Gastroesophageal sphincter (tissue), 4 donors: ENCODE measurements around the gene ARHGEF26. TPM values are rescaled to one million over a fixed set of nuclear protein-coding genes. Genes with fewer than 3 reads are reported as not detected.

ENCODE experiments used
- ATAC-seq: fragments of 150-250 bp; one replicate; pipeline ENCODE4 v1.9.1; 2016; ENCODE audit warnings: mild to moderate bottlenecking, moderate library complexity
- H3K27ac ChIP-seq, 4 donors: fragments of 200-600 bp; sonication (generic) in 3 of 4; 1 replicate in 3 of 4; 2 replicates in 1 of 4; pipeline ENCODE4 v1.5.1; 2016 to 2019
- H3K27me3 ChIP-seq: fragments of 200-600 bp; sonication (generic); one replicate; pipeline ENCODE4 v1.5.1; 2019
- H3K36me3 ChIP-seq, 2 donors: fragments of 200-600 bp; sonication (generic); one replicate each; pipeline ENCODE4 v1.5.1; 2019; ENCODE audit warnings: control low read depth in 1 of 2
- H3K4me1 ChIP-seq, 3 donors: fragments of 200-600 bp; sonication (generic); 1 replicate in 2 of 3; 2 replicates in 1 of 3; pipeline ENCODE4 v1.5.1; 2016 to 2019; ENCODE audit warnings: control low read depth in 2 of 3
- H3K4me3 ChIP-seq, 2 donors: fragments of 200-600 bp; sonication (generic); one replicate each; pipeline ENCODE4 v1.5.1; 2019; ENCODE audit warnings: mild to moderate bottlenecking in 1 of 2, moderate library complexity in 1 of 2
- H3K9me3 ChIP-seq, 3 donors: fragments of 200-600 bp; sonication (generic); one replicate each; pipeline ENCODE4 v1.5.1; 2017 to 2019; ENCODE audit warnings: control low read depth in 2 of 3
- EP300 ChIP-seq: sonication (generic); formaldehyde crosslinking; IDR thresholded peaks from one replicate; pipeline ENCODE4 v1.6.1; 2017; ENCODE audit warnings: antibody characterized with exemption, mild to moderate bottlenecking
- POLR2A ChIP-seq, 2 donors: fragments of 450-650 bp; IDR thresholded peaks; one replicate each; pipeline ENCODE4 v1.6.1; 2017; ENCODE audit warnings: antibody characterized with exemption in 2 of 2, mild to moderate bottlenecking in 2 of 2, moderate library complexity in 1 of 2
- POLR2AphosphoS5 ChIP-seq: sonication (generic); formaldehyde crosslinking; IDR thresholded peaks from one replicate; pipeline ENCODE4 v1.6.1; 2017; ENCODE audit warnings: antibody characterized with exemption
- WGBS, 2 donors: methylation state at CpG; one replicate each; pipeline ENCODE4 v1.1.5; 2018; ENCODE audit warnings: low coverage in 1 of 2; 5-methylcytosine and 5-hydroxymethylcytosine counted together
- total RNA-seq, 4 donors: library from RNA; depleted of rRNA; stranded (reverse); fragments of >200 nt; gene quantifications; one replicate each; pipeline ENCODE4 v1.1.0, GENCODE V29; 2016
- TF ChIP-seq, protein P1 (sequence below), 4 experiments: fragments of 200-600 bp in 2 of 4; fragments of 450-650 bp in 2 of 4; sonication (generic) in 1 of 4; IDR thresholded peaks; one replicate each; pipeline ENCODE4 v1.5.1; 2017 to 2019; ENCODE audit warnings: antibody characterized with exemption in 4 of 4, mild to moderate bottlenecking in 2 of 4, moderate library complexity in 2 of 4

Gene ARHGEF26
- total RNA-seq, 4 donors from 2014 or later, result 79.3 to 154 (median 133) TPM

DNA sequence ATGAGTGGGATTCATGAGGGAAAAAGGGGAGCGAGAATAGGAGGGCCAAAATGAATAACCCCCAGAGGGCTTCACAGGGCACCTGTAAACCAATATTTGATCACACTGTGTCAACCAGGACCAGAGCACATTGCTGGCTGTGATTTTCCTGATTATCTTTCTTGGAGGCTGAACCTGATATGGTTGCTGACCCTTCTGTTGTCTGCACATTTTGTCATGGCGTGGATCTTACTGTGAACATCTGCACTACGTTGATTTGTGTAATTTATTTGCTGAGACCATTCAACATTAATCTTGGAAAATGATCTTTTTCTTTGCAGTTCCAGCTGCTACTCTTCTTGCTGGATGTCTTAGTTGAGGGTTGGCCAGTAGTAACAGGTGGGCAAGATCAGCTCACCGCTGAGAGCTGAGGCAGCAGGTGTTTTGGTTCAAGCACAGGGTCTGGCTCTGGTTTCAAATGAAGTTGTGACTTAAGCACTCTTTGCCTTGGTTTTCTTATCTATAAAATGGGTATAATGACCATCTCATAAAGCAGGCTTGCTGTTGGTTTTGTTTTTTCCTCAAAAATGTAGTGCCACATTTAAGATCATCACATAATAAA, 61.2 kb downstream of the ARHGEF26 start:
- TF ChIP-seq POLR2AphosphoS5, result no peak
- no peak for TF ChIP-seq EP300
- no peak for TF ChIP-seq POLR2A (IDR thresholded peaks at IDR 0.05)
- TF ChIP-seq, protein P1, sequence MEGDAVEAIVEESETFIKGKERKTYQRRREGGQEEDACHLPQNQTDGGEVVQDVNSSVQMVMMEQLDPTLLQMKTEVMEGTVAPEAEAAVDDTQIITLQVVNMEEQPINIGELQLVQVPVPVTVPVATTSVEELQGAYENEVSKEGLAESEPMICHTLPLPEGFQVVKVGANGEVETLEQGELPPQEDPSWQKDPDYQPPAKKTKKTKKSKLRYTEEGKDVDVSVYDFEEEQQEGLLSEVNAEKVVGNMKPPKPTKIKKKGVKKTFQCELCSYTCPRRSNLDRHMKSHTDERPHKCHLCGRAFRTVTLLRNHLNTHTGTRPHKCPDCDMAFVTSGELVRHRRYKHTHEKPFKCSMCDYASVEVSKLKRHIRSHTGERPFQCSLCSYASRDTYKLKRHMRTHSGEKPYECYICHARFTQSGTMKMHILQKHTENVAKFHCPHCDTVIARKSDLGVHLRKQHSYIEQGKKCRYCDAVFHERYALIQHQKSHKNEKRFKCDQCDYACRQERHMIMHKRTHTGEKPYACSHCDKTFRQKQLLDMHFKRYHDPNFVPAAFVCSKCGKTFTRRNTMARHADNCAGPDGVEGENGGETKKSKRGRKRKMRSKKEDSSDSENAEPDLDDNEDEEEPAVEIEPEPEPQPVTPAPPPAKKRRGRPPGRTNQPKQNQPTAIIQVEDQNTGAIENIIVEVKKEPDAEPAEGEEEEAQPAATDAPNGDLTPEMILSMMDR (IDR thresholded peaks at IDR 0.05), result no peak
- H3K4me1 ChIP-seq, result peaks cover 8 to 48% (median 9%) of the 10 kb centered on the region in 3 donors
- H3K36me3 ChIP-seq, result no peaks in the 10 kb centered on the region
- peaks cover 0 to 5% (median 0%) of the 10 kb centered on the region in 3 donors for H3K9me3 ChIP-seq
- H3K4me3 ChIP-seq, result no peak overlapping the region
- 65 to 67% methylated on average over 3 to 4 of the region's 4 CpGs for WGBS, 2 donors
- H3K27ac ChIP-seq, result peak overlapping the region; percentile 84 to 97 (median 90)
- no peak for ATAC-seq
- H3K27me3 ChIP-seq, result no peaks in the 10 kb centered on the region

DNA sequence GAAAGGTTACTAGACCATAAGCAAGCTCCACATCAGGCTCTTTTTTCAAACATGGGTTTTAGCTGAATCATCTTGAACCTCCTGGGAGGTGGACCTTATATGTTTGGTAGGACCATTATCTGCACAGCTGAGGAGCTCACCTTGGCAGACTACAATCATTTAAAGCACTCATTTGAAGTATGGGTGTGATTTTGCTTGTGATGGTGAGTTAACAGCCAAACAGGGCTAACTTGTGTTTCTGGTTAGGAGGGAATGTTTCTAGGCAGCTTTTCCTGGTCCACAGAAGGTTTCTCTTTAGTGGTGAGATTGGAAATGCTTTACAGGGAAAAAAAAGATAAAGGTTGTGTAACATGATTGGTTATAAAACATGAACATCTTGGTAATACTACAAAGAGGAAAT, 61.8 kb downstream of the ARHGEF26 start:
- peaks cover 0 to 5% (median 0%) of the 10 kb centered on the region in 3 donors for H3K9me3 ChIP-seq
- H3K27ac ChIP-seq, result peak overlapping the region; percentile 84 to 97 (median 90)
- no peak overlapping the region for H3K4me3 ChIP-seq
- peaks cover 8 to 42% (median 9%) of the 10 kb centered on the region in 3 donors for H3K4me1 ChIP-seq
- no peaks in the 10 kb centered on the region for H3K27me3 ChIP-seq
- peaks cover 0 to 2% of the 10 kb centered on the region in 2 donors for H3K36me3 ChIP-seq
- TF ChIP-seq EP300, result no peak
- no peak for TF ChIP-seq POLR2AphosphoS5
- no peak for TF ChIP-seq POLR2A (IDR thresholded peaks at IDR 0.05)
- TF ChIP-seq, protein P1 (IDR thresholded peaks at IDR 0.05), result no peak
- ATAC-seq, result no peak

DNA sequence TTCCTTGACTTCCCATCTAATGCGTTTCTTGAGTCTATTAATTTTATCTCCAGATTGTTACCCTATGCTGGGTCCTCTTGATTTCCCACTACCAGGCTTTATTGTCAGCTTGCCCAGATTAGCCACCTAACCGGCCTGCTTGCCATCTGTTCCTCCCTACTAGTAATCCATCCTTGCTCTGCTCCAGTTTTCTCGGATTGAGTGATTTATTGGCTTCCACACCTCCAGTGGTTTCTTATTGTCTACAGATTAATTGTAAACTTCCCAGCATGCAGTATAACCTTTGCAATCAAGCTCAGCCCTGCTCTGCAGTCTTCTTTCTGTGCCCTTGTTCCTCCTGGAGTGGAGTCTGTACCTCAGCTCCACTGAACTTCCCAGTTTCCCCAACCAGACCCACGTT, 63.4 kb downstream of the ARHGEF26 start:
- TF ChIP-seq POLR2A (IDR thresholded peaks at IDR 0.05), result no peak
- no peak for TF ChIP-seq EP300
- no peak for TF ChIP-seq POLR2AphosphoS5
- TF ChIP-seq, protein P1 (IDR thresholded peaks at IDR 0.05), result no peak
- peaks cover 8 to 42% (median 9%) of the 10 kb centered on the region in 3 donors for H3K4me1 ChIP-seq
- peak overlapping the region in 3 of 4 donors; percentile 74 to 86 (median 84) for H3K27ac ChIP-seq
- H3K9me3 ChIP-seq, result peaks cover 0 to 1% (median 0%) of the 10 kb centered on the region in 3 donors
- no peak for ATAC-seq
- peaks cover 0 to 18% of the 10 kb centered on the region in 2 donors for H3K36me3 ChIP-seq
- 93 to 94% methylated on average over 2 to 4 of the region's 4 CpGs for WGBS, 2 donors
- no peak overlapping the region for H3K4me3 ChIP-seq
- no peaks in the 10 kb centered on the region for H3K27me3 ChIP-seq

DNA sequence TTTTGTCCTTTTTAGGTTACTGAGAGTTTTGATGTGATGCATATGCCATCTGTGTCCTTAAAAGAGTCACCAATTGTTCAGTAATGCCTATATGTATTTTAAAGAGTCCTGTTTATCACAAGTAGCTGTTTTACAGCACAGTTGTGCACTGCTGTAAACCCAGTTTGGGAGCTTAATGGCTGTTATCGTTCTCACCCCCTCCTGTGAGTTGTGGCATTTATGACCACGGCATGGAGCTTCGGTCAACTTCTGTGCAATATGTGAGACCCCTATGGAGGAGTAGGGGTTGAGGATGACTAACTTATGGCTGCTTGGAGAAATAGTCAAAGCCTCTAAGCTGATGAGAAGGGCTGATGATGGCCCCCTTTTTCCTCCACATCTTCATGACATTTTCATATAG, 67.2 kb downstream of the ARHGEF26 start:
- Histone ChIP-seq H3K27ac (no peak overlapping the region), H3K4me3 (no peak overlapping the region), H3K4me1 (peaks cover 0 to 15% (median 3%) of the 10 kb centered on the region in 3 donors), H3K9me3 (no peaks in the 10 kb centered on the region), H3K27me3 (no peaks in the 10 kb centered on the region), H3K36me3 (peaks cover 0 to 36% of the 10 kb centered on the region in 2 donors)
- no peak for TF ChIP-seq POLR2AphosphoS5
- TF ChIP-seq POLR2A (IDR thresholded peaks at IDR 0.05), result no peak
- TF ChIP-seq, protein P1 (IDR thresholded peaks at IDR 0.05), result no peak
- no peak for TF ChIP-seq EP300
- no peak for ATAC-seq
- 71% methylated on average over 1 of the region's 3 CpGs; no CpG with 5 or more reads in 1 of the 2 donors for WGBS, 2 donors

DNA sequence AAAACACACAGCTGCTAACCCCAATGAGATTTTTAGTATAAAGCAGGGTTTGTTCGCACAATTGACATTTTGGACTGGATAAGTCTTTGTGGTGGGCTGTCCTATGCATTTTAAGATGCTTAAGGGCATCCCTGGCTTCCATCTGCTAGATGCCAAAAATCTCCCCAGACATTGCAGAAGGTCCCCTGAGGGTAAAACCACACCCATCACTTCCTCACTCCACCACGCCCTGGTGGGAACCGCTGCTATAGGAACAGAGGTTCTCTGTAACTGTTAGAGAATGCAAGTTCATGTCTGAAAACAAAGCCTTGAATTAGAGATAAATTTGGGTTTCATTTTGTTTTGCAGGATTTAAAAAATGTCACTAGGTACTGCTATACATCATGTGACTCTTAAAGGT, 67.7 kb downstream of the ARHGEF26 start:
- Histone ChIP-seq H3K4me1 (peaks cover 0 to 15% (median 3%) of the 10 kb centered on the region in 3 donors), H3K9me3 (no peaks in the 10 kb centered on the region), H3K4me3 (no peak overlapping the region), H3K27me3 (no peaks in the 10 kb centered on the region), H3K36me3 (peaks cover 0 to 38% of the 10 kb centered on the region in 2 donors), H3K27ac (no peak overlapping the region)
- no peak for TF ChIP-seq EP300
- no peak for TF ChIP-seq POLR2A (IDR thresholded peaks at IDR 0.05)
- TF ChIP-seq POLR2AphosphoS5, result no peak
- TF ChIP-seq, protein P1 (IDR thresholded peaks at IDR 0.05), result no peak
- 62 to 90% methylated on average over 2 to 3 of the region's 3 CpGs for WGBS, 2 donors
- no peak for ATAC-seq
